Activated T-helper 9 cell treated with anti-CD3 and anti-CD28 coated beads, Interleukin-2, amount 50 U/mL, for 16 hours (primary cell): ENCODE measurements around the gene MXD4.

ENCODE experiments used
- DNase-seq: peaks from one replicate; pipeline ENCODE4 v3.0.0-alpha.2; 2020; ENCODE audit warnings: low read depth

Gene MXD4

GRCh38 chr4:2262145-2262943 lies 435 bp upstream of the MXD4 start:
- peak; percentile 96 for DNase-seq

GRCh38 chr4:2261110-2261852 lies 628 bp downstream of the MXD4 start:
- DNase-seq = peak; percentile 48

DNA sequence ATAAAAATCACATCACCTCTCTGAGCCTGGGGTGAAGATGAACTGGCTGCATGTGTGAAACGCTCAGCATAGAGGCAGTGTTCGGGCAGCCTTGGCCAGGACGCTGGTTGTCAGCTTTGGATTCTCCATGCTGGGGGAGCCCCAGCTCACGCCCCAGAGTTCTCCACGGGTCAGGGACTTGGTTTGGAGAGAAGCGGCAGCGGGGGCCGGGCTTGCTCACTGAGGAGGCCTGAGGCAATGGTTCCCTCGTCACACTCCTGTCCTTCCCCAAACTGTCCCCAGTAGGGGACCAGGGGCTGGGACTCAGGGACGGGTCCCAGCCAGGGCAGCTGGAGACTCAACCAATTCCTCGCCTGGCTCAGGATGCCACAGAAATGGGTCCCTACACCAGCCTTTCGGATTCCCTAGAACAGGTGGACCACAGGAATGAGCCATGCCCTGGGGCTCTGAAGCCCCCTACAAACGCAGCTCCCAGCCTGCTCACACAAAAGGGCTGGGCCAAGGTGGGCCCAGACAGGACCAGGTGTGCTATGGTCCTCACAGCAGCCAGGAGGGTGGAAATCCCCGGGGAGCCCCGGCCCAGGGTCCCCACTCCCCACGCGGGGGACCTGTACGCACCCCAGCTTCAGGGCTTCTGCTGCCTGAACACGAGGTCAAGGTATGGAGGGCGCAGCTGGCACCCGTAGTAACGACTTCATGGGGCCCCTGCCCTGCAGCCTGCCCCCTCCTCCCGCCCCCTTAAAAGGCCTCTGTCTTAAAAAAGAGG lies 1.4 kb downstream of the MXD4 start:
- no peak for DNase-seq

DNA sequence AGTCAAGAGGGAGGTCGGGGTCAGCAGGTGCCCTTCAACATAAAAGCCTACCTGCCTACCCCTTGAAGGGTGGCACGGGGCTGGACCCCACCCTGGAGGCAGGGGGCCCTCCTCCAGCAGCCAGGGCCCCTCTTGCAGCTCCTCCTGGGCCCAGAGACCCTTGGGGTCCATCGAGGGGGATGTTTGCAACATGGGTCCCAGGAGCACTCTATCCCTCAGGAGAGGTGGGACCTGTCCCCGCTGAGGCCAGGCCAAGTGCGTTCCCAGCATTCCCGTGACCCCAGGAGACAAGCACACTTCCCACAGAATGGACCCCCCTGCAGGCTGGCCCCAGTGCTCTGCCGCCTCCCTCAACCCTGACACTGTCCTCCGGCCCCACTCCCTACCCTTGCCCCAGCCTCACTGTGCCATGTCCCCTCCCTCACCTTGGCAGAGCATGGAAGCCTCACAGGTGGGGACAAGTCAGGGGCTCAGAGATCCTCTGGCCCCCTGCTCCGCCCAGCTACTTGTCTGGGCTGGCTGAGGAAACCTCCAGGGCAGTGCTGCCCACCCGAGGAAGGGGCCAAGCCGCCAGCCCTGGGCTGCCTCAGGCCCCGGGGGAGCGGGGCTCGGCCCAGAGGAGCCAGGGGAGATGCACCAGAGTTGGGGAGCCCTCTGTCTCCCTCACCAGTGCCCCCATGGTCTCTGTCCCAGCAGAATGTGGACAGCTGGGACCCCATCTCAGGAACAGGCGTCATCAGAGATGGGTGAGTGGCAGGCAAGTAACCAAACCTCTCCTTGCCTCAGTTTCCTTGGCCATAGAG lies 2.2 kb downstream of the MXD4 start:
- DNase-seq = no peak

GRCh38 chr4:2259036-2259540 lies 2.8 kb downstream of the MXD4 start:
- no peak for DNase-seq

DNA sequence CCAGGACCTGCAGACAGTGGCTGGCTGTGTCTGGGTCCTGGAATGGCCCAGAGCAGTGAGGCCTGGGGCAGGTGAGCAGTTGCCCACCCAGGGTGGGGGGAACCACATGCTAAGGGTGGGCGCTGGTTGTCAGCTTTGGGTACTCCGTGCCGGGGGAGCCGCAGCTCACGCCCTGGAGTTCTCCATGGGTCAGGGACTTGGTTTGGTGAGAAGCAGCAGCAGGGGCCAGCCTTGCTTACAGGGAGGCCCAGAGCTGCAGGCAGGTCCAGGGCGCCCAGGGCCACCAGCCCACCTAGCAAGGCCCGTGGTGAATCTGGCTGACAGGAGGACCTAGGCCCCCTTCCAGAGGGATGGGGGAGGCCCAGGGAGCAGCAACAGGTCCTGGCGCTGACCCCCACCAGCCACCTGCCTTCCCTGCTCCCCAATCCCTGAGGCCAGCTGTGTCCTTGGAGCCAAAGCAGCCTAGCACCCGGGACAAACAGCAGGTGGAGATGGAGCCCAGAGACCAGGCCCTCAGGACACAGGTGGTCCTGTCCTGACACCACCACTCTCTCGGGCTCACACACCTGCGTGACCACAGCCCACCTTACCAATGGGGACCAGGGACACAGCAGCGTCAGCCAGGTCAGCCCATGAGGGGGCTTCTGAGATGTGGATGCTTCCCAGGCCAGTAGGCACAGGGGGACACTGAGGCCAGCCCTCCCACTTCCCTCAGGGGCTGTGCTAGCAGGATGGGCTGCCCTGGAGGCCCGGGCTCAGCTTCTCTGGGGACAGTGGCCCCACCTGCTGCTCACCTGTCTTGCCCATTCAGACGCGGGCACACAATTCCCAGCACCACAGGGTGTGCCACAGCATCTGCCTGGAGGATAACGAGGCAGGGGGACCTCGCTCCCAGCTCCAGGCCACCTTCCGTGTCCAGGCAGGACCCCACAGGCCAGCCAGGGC lies 3.5 kb downstream of the MXD4 start:
- DNase-seq = no peak

GRCh38 chr4:2257361-2258081 lies 4.4 kb downstream of the MXD4 start:
- DNase-seq = no peak

GRCh38 chr4:2256781-2257191 lies 5.1 kb downstream of the MXD4 start:
- DNase-seq = no peak

- DNase-seq = no peak
Observed at GRCh38 chr4:2256156-2256731, 5.7 kb downstream of the MXD4 start.

DNA sequence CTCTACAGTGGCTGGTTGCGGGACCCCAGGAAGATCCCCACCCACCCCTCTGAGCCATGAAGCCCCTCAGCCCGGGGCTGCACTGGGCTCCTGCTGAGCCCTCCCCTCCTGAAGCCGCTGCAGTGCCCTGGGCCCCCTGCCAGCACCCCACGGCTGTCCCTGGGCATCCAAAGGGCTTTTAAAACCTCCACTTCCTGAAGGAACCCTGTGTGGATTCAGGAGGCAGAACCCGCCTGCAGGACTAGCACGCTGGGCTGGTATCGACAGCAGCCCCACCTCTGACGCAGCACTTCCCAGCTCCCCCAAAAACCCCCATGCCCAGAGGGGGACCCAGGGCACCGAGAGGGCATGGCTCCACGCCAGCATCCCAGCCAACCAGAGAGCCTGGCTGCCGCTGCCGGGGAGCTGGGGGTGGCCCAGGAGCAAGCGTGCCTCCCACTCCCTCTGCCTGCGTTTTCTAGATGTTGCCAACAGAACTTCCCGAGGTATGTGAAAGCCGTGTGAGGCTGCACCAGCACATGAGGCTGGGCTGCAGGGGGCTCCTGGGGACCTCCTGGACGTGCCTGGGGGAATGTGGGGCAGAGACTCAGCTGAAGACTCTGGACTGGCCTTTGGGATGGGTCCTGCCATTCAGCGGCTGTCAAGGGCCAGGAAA lies 6.3 kb downstream of the MXD4 start:
- no peak for DNase-seq

DNA sequence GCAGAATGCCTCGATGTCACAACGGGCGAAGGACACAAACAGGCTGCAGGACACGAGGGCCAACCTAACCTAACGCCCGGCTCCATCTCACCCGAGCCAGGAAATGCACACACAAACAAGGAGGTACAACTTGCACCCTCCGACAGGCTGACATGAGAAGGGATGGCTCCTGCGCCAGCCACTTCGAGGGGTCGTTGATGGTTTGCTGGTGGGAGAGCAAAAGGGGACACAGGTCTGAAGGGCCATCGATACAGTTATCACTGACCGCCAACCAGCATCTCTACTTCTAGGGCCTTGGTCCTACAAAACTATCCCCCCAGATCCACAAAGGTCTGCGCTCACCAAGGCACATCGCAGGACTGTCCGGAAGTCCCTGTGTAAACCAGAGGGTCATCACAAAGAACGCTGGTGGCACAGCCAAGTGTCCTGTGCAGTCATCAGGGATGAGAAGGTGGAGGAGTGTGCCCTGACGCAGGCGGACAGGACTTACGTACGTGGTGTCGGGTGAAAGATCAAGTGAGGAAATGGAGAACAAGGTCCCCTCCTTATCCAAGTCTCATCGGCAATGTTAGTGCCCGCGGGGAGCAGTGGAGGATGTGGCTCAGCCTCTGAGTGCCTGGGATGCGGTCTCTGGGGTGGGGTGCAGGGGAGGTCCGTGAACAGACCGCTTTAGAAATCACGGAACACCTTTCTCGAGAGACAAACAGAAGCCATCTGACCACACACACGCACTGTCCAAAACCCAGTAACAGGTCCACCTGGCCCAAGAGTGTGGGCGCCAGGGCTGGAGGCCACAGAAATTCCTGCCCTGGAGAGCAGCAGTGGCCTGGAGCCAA lies 7.0 kb downstream of the MXD4 start:
- no peak for DNase-seq

DNA sequence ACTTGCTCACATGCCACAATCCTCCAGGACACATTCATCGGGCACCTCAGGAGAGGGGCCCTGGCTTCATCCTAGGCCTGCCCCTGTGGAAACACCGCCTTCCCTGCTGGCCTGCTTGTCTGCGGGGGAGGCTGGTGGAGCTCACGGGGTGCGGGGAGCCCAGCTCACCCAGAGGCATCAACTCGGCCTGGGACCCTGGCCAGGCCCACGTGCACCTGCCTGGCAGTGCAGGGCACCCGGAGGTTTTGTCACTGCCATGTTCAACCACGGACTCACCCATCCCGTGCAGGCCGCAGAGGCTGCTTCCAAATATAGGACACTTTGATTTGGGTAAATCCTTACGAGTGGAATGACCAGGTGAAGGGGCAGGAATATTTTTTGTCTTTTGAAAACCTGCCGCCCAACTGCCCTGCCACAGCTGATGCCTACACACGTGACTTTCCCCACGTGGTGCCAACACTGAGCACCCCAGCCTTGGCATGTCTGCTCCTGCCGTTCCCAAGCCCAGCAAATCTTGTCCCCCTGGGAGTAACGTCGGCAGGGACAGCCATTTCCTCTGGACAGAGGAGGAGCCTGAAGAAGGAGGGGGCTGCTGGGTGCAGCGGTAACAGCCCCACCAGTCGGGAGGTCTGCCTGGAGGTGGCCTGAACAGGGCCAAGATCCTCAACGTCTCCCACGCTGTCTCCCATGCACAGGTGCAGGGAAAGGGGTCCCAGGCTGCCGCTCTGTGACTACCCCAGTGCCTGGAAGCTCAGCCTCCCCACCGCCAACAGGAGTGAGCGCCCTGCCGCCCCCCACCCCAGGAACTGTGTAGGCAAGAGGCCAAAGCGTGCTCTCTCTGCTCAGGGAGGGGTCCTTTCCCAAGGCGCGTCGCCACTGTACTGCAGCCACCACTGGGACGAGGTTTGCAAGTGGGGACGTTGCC lies 8.5 kb downstream of the MXD4 start:
- DNase-seq = no peak

DNA sequence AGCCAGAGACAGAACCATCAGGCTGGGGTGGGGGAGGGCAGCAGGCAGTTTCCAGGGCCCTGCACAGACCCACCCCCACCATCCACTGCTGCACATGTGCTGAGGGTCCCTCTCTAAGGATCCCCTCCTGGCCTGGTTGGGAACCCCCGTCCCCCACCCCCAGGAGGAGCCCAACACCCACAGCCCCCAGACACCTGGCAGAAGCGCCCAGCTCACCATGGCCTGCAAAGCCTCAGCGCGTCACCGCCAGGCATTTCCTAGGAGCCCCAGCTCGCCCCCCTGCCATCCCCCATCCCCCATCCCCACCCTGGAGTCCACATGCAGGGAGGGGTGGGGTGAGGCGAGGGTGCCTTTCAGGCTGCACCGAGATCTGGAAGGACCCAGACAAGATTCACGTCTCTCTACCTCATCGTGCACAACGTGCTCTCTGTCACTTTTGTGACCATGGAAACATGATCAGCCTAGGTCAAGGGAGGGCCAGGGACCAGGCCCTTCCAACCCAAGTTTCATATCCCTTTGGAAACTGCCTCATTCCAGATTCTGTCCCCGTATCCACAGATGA lies 9.3 kb downstream of the MXD4 start:
- DNase-seq = no peak

GRCh38 chr4:2251795-2252529 lies 9.9 kb downstream of the MXD4 start:
- DNase-seq = no peak

GRCh38 chr4:2251073-2251794 lies 10.7 kb downstream of the MXD4 start:
- DNase-seq = no peak
